ENCODE measurements around the gene ZG16B.

Gene ZG16B

DNA sequence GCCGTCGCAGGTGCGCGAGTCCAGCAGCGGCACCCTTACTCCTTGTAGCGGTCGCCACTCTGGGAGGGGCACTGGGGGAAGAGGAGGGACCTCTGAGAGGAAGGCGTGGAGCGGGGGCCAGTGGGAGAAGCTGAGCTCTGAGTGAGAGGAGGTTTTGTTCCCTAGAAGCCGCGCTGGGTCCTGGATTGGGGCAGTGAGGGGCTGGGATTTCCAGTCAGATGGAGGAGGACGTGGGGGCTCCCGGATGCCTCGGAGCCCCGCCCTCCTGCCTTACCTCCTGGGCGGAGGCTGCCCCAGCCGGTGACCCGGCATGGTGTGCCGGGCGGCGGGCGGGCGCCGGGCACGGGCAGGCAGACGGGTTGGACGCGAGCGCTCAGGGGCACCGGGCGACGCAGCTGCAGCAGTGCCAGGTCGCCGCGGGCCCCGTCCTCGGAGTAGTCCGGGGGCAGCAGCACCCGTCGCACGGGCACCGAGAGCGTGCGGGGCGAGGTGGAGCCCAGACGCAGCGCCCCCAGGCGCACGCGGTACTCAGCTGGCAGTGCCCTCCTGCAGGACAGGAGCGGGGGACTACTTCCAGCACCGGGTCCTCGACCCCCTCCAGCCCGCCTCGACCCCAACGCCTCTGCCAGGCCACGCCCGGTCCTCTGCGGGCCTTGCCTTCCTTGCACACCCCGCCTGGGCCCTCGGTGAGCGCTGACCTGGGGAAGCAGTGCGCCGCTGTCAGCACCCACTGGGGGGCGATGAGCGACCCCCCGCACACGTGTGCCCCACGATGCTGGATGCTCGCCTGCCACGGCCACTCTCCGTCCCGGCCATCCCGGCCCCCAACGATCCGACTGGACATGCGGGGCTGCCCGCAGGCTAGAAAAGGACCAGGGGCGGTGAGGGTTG lies 44.8 kb upstream of the ZG16B start:
- ATAC-seq: no peak; the same call in 2 of the 3 replicates
- TF ChIP-seq ZNF565 (CRISPR knock-in tag; conservative IDR thresholded peaks at IDR 0.05; ENCODE audit: low read depth) (no peak), OSR1 (CRISPR knock-in tag; IDR thresholded peaks at IDR 0.05) (no peak), RARB (CRISPR knock-in tag; IDR thresholded peaks at IDR 0.05) (no peak), ZC3H10 (CRISPR knock-in tag; IDR thresholded peaks at IDR 0.05) (no peak), TOX (CRISPR knock-in tag; IDR thresholded peaks at IDR 0.05; ENCODE audit: borderline replicate concordance) (no peak), POU6F1 (CRISPR knock-in tag; IDR thresholded peaks at IDR 0.05; ENCODE audit: borderline replicate concordance, low read depth) (no peak), SNAI2 (CRISPR knock-in tag; IDR thresholded peaks at IDR 0.05) (no peak), PPARA (CRISPR knock-in tag; IDR thresholded peaks at IDR 0.05; ENCODE audit: borderline replicate concordance) (no peak), TCF4 (CRISPR knock-in tag; IDR thresholded peaks at IDR 0.05; ENCODE audit: borderline replicate concordance) (no peak), ESRRG (CRISPR knock-in tag; IDR thresholded peaks at IDR 0.05) (no peak), CSDC2 (CRISPR knock-in tag; IDR thresholded peaks at IDR 0.05) (no peak), ARNTL (CRISPR knock-in tag; IDR thresholded peaks at IDR 0.05; ENCODE audit: borderline replicate concordance, low read depth) (no peak), BACH2 (CRISPR knock-in tag; IDR thresholded peaks at IDR 0.05; ENCODE audit: borderline replicate concordance) (no peak), GLIS3 (CRISPR knock-in tag; IDR thresholded peaks at IDR 0.05) (no peak), ZNF8 (CRISPR knock-in tag; IDR thresholded peaks at IDR 0.05) (no peak), ZNF70 (CRISPR knock-in tag; IDR thresholded peaks at IDR 0.05) (no peak), ISL1 (CRISPR knock-in tag; IDR thresholded peaks at IDR 0.05) (no peak), TSHZ2 (CRISPR knock-in tag; IDR thresholded peaks at IDR 0.05) (no peak), ZFP30 (CRISPR knock-in tag; IDR thresholded peaks at IDR 0.05) (no peak)

DNA sequence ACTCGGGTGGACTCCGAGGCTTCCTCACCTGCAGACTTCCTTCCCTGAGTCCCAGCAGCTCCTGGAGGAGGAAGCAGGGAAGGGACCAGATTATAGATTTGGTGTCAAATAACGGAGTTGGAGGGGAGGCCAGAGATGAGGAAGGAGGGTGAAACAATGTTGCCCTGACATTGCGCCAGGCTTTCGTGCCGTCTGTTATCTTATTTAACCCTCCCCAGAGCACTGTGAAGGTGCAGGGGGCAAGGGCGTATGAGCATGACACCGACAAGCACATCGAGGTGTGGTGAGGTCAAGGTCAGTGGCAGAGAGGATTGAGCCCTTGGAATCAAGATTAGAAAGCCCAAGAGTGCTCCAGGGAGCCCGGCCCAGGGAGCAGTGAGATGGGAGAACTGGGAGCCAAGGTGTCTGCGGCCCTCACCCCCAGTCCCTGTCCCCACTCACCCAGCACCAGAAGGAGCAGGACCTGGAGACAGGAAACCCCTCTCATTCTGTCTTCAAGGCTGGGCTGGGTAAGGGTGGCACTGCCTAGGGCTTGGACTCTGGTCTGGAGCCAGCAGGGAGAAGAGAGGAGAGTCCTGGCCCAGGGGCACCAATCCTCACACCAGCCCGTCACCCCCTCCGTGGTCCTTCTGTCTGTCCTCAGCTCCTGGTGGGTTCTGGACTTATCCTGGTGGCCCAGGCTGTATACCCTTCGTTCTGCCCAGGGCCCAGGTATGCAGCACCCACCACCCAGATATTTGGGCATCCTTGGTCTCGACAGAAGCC lies 43.9 kb upstream of the ZG16B start:
- no peak; the same call in 2 of the 3 replicates for ATAC-seq
- TF ChIP-seq, protein P1, sequence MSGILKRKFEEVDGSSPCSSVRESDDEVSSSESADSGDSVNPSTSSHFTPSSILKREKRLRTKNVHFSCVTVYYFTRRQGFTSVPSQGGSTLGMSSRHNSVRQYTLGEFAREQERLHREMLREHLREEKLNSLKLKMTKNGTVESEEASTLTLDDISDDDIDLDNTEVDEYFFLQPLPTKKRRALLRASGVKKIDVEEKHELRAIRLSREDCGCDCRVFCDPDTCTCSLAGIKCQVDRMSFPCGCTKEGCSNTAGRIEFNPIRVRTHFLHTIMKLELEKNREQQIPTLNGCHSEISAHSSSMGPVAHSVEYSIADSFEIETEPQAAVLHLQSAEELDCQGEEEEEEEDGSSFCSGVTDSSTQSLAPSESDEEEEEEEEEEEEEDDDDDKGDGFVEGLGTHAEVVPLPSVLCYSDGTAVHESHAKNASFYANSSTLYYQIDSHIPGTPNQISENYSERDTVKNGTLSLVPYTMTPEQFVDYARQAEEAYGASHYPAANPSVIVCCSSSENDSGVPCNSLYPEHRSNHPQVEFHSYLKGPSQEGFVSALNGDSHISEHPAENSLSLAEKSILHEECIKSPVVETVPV (CRISPR knock-in tag; IDR thresholded peaks at IDR 0.05): no peak
- TF ChIP-seq ARNTL (CRISPR knock-in tag; IDR thresholded peaks at IDR 0.05; ENCODE audit: borderline replicate concordance, low read depth) (no peak), PPARA (CRISPR knock-in tag; IDR thresholded peaks at IDR 0.05; ENCODE audit: borderline replicate concordance) (no peak), ESRRG (CRISPR knock-in tag; IDR thresholded peaks at IDR 0.05) (no peak)

DNA sequence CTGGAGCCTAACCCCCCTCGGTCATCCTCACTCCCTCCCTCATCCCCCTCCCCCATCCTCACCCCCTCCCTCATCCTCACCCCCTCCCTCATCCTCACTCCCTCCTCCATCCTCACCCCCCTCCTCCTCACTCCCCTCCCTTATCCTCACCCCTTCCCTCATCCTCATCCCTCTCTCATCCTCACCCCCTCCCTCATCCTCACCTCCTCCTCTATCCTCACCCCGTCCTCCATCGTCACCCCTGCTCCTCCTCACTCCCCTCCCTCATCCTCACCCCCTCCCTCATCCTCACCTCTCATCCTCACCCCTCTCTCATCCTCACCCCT lies 43.3 kb upstream of the ZG16B start:
- TF ChIP-seq ZFP3 (CRISPR knock-in tag; IDR thresholded peaks at IDR 0.05): no peak
- no peak for TF ChIP-seq ZNF8 (CRISPR knock-in tag; IDR thresholded peaks at IDR 0.05)
- no peak for TF ChIP-seq GLIS3 (CRISPR knock-in tag; IDR thresholded peaks at IDR 0.05)
- ATAC-seq: no peak

DNA sequence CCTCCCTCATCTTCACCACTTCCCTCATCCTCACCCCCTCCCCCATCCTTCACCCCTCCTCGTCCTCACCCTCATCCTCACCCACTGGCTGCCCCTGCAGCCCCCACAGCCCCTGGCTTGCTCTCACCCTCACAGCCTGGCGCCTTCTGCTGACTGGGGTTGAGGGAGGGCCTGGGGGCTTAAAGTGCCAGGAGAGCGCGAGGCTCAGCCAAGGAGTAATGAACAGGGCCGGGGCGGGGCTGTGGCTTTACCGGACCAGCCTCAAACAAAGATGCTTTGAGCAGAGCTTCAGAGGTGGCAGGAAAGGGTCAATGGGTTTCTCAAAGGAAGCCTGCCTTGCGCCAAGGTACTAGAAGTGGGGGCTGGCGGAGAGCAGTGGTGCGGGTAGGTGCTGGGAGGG lies 42.7 kb upstream of the ZG16B start, which contains the start of gene PRSS33:
Gene PRSS33, minus strand, starts transcription at position 155 of the 400 bp plus-strand sequence. CDS start 1,013 bp downstream, outside the sequence.
- ATAC-seq: no peak
- no peak for TF ChIP-seq TCF4 (CRISPR knock-in tag; IDR thresholded peaks at IDR 0.05; ENCODE audit: borderline replicate concordance)
- TF ChIP-seq ZNF8 (CRISPR knock-in tag; IDR thresholded peaks at IDR 0.05): no peak
- TF ChIP-seq ZFP30 (CRISPR knock-in tag; IDR thresholded peaks at IDR 0.05): no peak
- no peak for TF ChIP-seq ZNF565 (CRISPR knock-in tag; conservative IDR thresholded peaks at IDR 0.05; ENCODE audit: low read depth)
- no peak for TF ChIP-seq PPARA (CRISPR knock-in tag; IDR thresholded peaks at IDR 0.05; ENCODE audit: borderline replicate concordance)
- TF ChIP-seq SNAI2 (CRISPR knock-in tag; IDR thresholded peaks at IDR 0.05): no peak
- no peak for TF ChIP-seq ESRRG (CRISPR knock-in tag; IDR thresholded peaks at IDR 0.05)
- TF ChIP-seq ZC3H10 (CRISPR knock-in tag; IDR thresholded peaks at IDR 0.05): no peak
- TF ChIP-seq OSR1 (CRISPR knock-in tag; IDR thresholded peaks at IDR 0.05): no peak
- TF ChIP-seq CREB5 (CRISPR knock-in tag; IDR thresholded peaks at IDR 0.05; ENCODE audit: low read depth): no peak
- no peak for TF ChIP-seq ARNTL (CRISPR knock-in tag; IDR thresholded peaks at IDR 0.05; ENCODE audit: borderline replicate concordance, low read depth)
- no peak for TF ChIP-seq BACH2 (CRISPR knock-in tag; IDR thresholded peaks at IDR 0.05; ENCODE audit: borderline replicate concordance)
- no peak for TF ChIP-seq TSHZ2 (CRISPR knock-in tag; IDR thresholded peaks at IDR 0.05)

Measured in SK-N-SH treated with all-trans-retinoic acid at 6 μM for 48 hours (cell line).